ENCODE results near the gene ATP9B.

DNA sequence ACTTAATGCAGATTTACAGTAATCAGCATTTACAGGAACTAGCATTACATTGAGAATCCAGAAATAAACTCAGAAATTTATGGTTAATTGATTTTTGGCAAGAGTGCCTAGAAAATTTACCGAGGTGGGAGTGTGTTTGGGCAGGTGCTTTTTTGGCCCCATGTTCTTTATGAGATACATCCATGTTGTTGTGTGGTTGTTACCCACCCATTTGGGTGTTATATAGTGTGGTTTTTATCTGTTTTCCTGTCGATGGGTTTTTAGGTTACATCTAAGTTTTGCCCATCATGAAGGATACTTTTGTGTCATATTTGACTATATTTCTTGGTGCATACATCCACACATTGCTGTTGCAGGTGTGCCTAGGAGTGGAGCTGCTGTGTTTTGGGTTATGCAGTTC is 82.0 kb downstream of the ATP9B start:
- TF ChIP-seq POLR2A (IDR thresholded peaks at IDR 0.05) (no peak), EP300 (IDR thresholded peaks at IDR 0.05) (no peak)
- TF ChIP-seq, protein P1, sequence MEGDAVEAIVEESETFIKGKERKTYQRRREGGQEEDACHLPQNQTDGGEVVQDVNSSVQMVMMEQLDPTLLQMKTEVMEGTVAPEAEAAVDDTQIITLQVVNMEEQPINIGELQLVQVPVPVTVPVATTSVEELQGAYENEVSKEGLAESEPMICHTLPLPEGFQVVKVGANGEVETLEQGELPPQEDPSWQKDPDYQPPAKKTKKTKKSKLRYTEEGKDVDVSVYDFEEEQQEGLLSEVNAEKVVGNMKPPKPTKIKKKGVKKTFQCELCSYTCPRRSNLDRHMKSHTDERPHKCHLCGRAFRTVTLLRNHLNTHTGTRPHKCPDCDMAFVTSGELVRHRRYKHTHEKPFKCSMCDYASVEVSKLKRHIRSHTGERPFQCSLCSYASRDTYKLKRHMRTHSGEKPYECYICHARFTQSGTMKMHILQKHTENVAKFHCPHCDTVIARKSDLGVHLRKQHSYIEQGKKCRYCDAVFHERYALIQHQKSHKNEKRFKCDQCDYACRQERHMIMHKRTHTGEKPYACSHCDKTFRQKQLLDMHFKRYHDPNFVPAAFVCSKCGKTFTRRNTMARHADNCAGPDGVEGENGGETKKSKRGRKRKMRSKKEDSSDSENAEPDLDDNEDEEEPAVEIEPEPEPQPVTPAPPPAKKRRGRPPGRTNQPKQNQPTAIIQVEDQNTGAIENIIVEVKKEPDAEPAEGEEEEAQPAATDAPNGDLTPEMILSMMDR (IDR thresholded peaks at IDR 0.05), result no peak

All from ovary (tissue), 3 donors.